Omental fat pad (tissue), 4 donors: Measurements from ENCODE around the gene BCDIN3D. TPM values are rescaled to one million over a fixed set of nuclear protein-coding genes. Genes with fewer than 3 reads are reported as not detected.
"Not testable (repeated sequence)": the region's sequence is repeated elsewhere in the genome, so short reads cannot be mapped to it uniquely, and the experiment has no call there.

Experiments used
- ATAC-seq: fragments of 150-250 bp; one replicate; pipeline ENCODE4 v1.9.1; 2016; ENCODE audit warnings: mild to moderate bottlenecking, moderate library complexity; ENCODE audit not compliant: low FRiP score
- DNase-seq: peaks from one replicate; pipeline ENCODE4 v3.0.0-alpha.2; 2019; ENCODE audit warnings: low spot score
- CTCF ChIP-seq, 3 donors: fragments of 450-650 bp; IDR thresholded peaks; one replicate each; pipeline ENCODE4 v1.5.1; 2016 to 2017; ENCODE audit warnings: antibody characterized with exemption in 3 of 3, mild to moderate bottlenecking in 3 of 3, moderate library complexity in 2 of 3
- total RNA-seq, 4 donors: library from RNA; depleted of rRNA; stranded (reverse); fragments of >200 nt; gene quantifications; one replicate each; pipeline ENCODE4 v1.1.0, GENCODE V29; 2016

The BCDIN3D gene
- total RNA-seq, 4 donors from 2014 or later: 1.9 to 3.5 (median 2.8) TPM

DNA sequence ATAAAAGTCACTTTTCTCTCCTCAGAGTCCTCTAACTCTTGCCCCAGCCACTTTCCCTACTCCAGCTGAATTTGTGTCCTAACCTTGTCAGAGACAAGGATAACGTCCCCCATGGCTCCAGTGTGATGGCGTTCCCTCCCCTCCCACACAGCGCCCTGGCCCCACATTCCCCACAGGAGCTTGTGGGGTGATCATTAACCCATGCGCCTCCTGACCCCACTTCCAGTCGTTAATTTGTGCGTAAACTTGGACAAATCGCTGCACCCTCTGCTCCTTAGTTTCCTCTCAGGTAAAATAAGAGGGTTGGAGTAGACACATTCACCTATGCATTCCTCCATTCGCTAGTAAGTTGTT, 22.9 kb upstream of the BCDIN3D start:
- DNase-seq (no peak), ATAC-seq (no peak)
- TF ChIP-seq CTCF (IDR thresholded peaks at IDR 0.05): no peak

- TF ChIP-seq CTCF (IDR thresholded peaks at IDR 0.05): no peak
- no peak for ATAC-seq
- DNase-seq: no peak
Observed at GRCh38 chr12:49865109-49865781, 22.3 kb upstream of the BCDIN3D start.

- no peak for TF ChIP-seq CTCF (IDR thresholded peaks at IDR 0.05)
- no peak for DNase-seq
- ATAC-seq: no peak
Observed at GRCh38 chr12:49864798-49865090, 21.8 kb upstream of the BCDIN3D start.

DNA sequence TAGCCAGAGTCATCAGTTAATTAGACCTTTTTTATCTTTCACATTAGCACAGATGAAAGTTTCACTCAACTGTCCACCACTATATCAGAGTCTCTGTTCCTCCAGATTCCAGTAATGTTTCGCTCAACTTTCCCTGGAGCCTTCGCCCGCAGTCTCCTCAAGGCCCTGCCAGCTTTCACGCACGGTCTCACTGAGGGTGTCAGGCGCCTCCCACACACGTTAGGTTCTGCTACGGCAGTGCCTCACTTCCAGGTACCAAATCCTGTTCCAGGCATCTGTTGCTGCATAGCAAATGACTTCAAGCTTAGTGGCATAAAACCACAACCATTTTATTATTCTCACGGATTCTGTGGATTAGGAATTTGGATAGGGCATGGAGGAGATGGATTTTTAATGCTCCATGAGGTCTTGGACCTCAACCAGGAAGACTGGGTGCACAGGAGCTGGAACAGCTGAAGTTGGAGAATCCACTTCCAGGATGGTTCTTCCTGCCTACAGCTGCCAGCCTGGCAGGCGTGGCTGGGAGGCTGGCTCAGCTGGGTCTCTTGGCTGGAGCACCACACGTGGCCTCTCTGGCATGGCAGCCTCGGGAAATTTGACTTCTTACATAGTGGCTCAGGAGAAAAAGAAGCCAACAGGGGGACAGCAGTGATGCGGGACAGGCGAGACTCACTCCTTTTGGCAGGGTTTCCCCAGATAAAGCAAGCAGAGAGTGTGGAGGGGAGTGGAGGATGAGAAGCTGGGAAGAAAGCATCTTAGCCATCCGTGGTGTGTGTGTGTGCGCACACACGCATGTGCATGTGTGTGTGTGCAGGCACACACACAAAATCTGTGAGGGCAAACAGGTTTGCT, 21.3 kb upstream of the BCDIN3D start:
- no peak for TF ChIP-seq CTCF (IDR thresholded peaks at IDR 0.05)
- DNase-seq (no peak), ATAC-seq (no peak)

DNA sequence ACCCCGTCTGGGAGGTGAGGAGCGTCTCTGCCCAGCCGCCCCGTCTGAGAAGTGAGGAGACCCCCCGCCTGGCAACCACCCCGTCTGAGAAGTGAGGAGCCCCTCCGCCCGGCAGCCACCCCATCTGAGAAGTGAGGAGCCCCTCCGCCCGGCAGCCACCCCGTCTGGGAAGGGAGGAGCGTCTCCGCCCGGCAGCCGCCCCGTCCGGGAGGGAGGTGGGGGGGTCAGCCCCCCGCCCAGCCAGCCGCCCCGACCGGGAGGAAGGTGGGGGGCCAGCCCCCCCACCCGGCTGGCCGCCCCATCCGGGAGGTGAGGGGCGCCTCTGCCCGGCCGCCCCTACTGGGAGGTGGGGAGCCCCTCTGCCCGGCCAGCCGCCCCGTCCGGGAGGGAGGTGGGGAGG, 18.0 kb upstream of the BCDIN3D start:
- DNase-seq, ATAC-seq: not testable (repeated sequence)

- not testable (repeated sequence) for ATAC-seq, DNase-seq
Observed at GRCh38 chr12:49855890-49856289, 13.0 kb upstream of the BCDIN3D start.

GRCh38 chr12:49854976-49855375, 12.1 kb upstream of the BCDIN3D start:
- DNase-seq: no peak
- no peak for ATAC-seq

More at GRCh38 chr12:49854976-49855375, 12.1 kb upstream of the BCDIN3D start:
- no peak for TF ChIP-seq CTCF (IDR thresholded peaks at IDR 0.05)
